Aorta (tissue), 5 donors: Measurements from ENCODE around the gene DUSP28. TPM values are rescaled to one million over a fixed set of nuclear protein-coding genes. Genes with fewer than 3 reads are reported as not detected.
A peak's percentile ranks its signal among the peaks of the same experiment; 100 is the strongest.

Source experiments
- ATAC-seq: fragments of 200-7000 bp; cut with Tn5 transposase; one replicate; pipeline ENCODE4 v1.9.1; 2022; ENCODE audit warnings: moderate library complexity; ENCODE audit not compliant: low FRiP score
- DNase-seq, 2 donors: peaks; one replicate each; pipeline ENCODE4 v3.0.0-alpha.2; 2020
- H3K27ac ChIP-seq, 2 donors: one replicate each; pipeline ENCODE4 v1.5.1; 2013; ENCODE audit warnings: low read length in 2 of 2, mild to moderate bottlenecking in 2 of 2, moderate library complexity in 2 of 2, control low read depth in 1 of 2, inconsistent platforms in 1 of 2, low read depth in 1 of 2
- H3K27me3 ChIP-seq, 2 donors: one replicate each; pipeline ENCODE4 v1.6.1; 2013; ENCODE audit warnings: control low read depth in 1 of 2, low read length in 1 of 2, mild to moderate bottlenecking in 1 of 2, moderate library complexity in 1 of 2; ENCODE audit not compliant: insufficient read depth in 2 of 2, control insufficient read depth in 1 of 2
- H3K36me3 ChIP-seq, 2 donors: one replicate each; pipeline ENCODE4 v1.6.1; 2013; ENCODE audit warnings: control low read depth in 1 of 2, low read length in 1 of 2, mild to moderate bottlenecking in 1 of 2; ENCODE audit not compliant: insufficient read depth in 2 of 2, control insufficient read depth in 1 of 2
- H3K4me1 ChIP-seq, 2 donors: one replicate each; pipeline ENCODE4 v1.6.1; 2013; ENCODE audit warnings: low read length in 2 of 2, control low read depth in 1 of 2, mild to moderate bottlenecking in 1 of 2, moderate library complexity in 1 of 2; ENCODE audit not compliant: insufficient read depth in 2 of 2, control insufficient read depth in 1 of 2
- H3K4me3 ChIP-seq, 2 donors: one replicate each; pipeline ENCODE4 v1.5.1; 2013; ENCODE audit warnings: low read length in 2 of 2, control low read depth in 1 of 2, mild to moderate bottlenecking in 1 of 2
- H3K9me3 ChIP-seq: one replicate; pipeline ENCODE4 v1.6.1; 2013; ENCODE audit warnings: mild to moderate bottlenecking, low read length; ENCODE audit not compliant: control insufficient read depth
- WGBS, 2 donors: extraction: QIAGEN DNeasy Blood & Tissue Kit; methylation state at CpG; one replicate each; pipeline ENCODE4 v1.1.7; 2013; 5-methylcytosine and 5-hydroxymethylcytosine counted together
- intact Hi-C, 2 donors: fragments of 100-400 bp; cut with DNase I; formaldehyde crosslinking; loops; one replicate each; pipeline versions ENCODE4 v1.14.2 to v1.15.0; 2022
- polyA plus RNA-seq, 2 donors: library from polyadenylated mRNA; stranded (reverse); fragments of 200-250 nt; gene quantifications; one replicate each; pipeline ENCODE4 v1.2.3, GENCODE V29; 2013
- total RNA-seq, 2 donors: library from RNA; stranded (reverse); fragmentation: NEBNext Ultra II Directional; extraction: Animal tissue kit (Norgen Biotek cat#: 25700); gene quantifications; one replicate each; pipeline ENCODE4 v1.2.1, GENCODE V29; 2021
- donor health status: healthy with polysubstance abuse.
- donor health status: Bipolar disorder and iron deficiency.
- donor health status: DM: no; HTN: no; CAD: no.
- donor health status: DM: no; HTN: no; CAD: no.
- donor health status: DM: yes; HTN: yes; CAD: no.

DUSP28 gene
- total and polyA plus RNA-seq, 4 donors: 2.1 to 5.0 (median 3.2) TPM

- Histone ChIP-seq H3K27ac (no peak overlapping the region), H3K9me3 (no peaks in the 10 kb centered on the region), H3K27me3 (no peaks in the 10 kb centered on the region), H3K36me3 (peaks cover 0 to 5% of the 10 kb centered on the region in 2 donors), H3K4me3 (no peak overlapping the region), H3K4me1 (no peaks in the 10 kb centered on the region)
- WGBS, 2 donors: 90 to 93% methylated on average over 8 of the region's 8 CpGs
- ATAC-seq (no peak), DNase-seq (peak in 1 of 2 donors; percentile 30)
- intact Hi-C loops: no loop called here
Observed at GRCh38 chr2:240524963-240525718, 35.0 kb upstream of the DUSP28 start.

- ATAC-seq: no peak
- WGBS, 2 donors: 94 to 96% methylated on average over 6 of the region's 6 CpGs
- H3K27ac ChIP-seq: no peak overlapping the region
- no peaks in the 10 kb centered on the region for H3K9me3 ChIP-seq
- intact Hi-C loops: no loop called here
- H3K27me3 ChIP-seq: no peaks in the 10 kb centered on the region
- peak in 1 of 2 donors; percentile 61 for DNase-seq
- no peaks in the 10 kb centered on the region for H3K4me1 ChIP-seq
- no peak overlapping the region for H3K4me3 ChIP-seq
- peaks cover 0 to 5% of the 10 kb centered on the region in 2 donors for H3K36me3 ChIP-seq
Observed at GRCh38 chr2:240525802-240526201, 34.4 kb upstream of the DUSP28 start.

- Histone ChIP-seq H3K9me3 (no peaks in the 10 kb centered on the region), H3K27me3 (no peaks in the 10 kb centered on the region), H3K4me1 (no peaks in the 10 kb centered on the region), H3K27ac (no peak overlapping the region), H3K36me3 (peaks cover 0 to 5% of the 10 kb centered on the region in 2 donors), H3K4me3 (no peak overlapping the region)
- WGBS, 2 donors: 89 to 90% methylated on average over 4 of the region's 4 CpGs
- intact Hi-C loops: no loop called here
- no peak for ATAC-seq
- no peak for DNase-seq
Observed at GRCh38 chr2:240526521-240526920, 33.6 kb upstream of the DUSP28 start.

- intact Hi-C loops: no loop called here
- H3K4me1 ChIP-seq: no peaks in the 10 kb centered on the region
- no peak overlapping the region for H3K27ac ChIP-seq
- DNase-seq: no peak
- H3K4me3 ChIP-seq: no peak overlapping the region
- H3K36me3 ChIP-seq: peaks cover 0 to 5% of the 10 kb centered on the region in 2 donors
- no peaks in the 10 kb centered on the region for H3K27me3 ChIP-seq
- 89 to 95% methylated on average over 3 of the region's 3 CpGs for WGBS, 2 donors
- no peaks in the 10 kb centered on the region for H3K9me3 ChIP-seq
- no peak for ATAC-seq
Observed at GRCh38 chr2:240527153-240527750, 32.9 kb upstream of the DUSP28 start.

GRCh38 chr2:240528406-240529040, 31.6 kb upstream of the DUSP28 start:
- Histone ChIP-seq H3K9me3 (no peaks in the 10 kb centered on the region), H3K4me3 (no peak overlapping the region), H3K27ac (no peak overlapping the region), H3K27me3 (no peaks in the 10 kb centered on the region), H3K4me1 (no peaks in the 10 kb centered on the region), H3K36me3 (peaks cover 0 to 5% of the 10 kb centered on the region in 2 donors)
- WGBS, 2 donors: 92% methylated on average over 13 of the region's 13 CpGs
- intact Hi-C loops: no loop called here
- DNase-seq (no peak), ATAC-seq (no peak)

GRCh38 chr2:240529344-240529999, 30.7 kb upstream of the DUSP28 start:
- Histone ChIP-seq H3K36me3 (no peaks in the 10 kb centered on the region), H3K4me1 (no peaks in the 10 kb centered on the region), H3K4me3 (no peak overlapping the region), H3K27ac (no peak overlapping the region), H3K27me3 (no peaks in the 10 kb centered on the region), H3K9me3 (no peaks in the 10 kb centered on the region)
- WGBS, 2 donors: 95 to 96% methylated on average over 16 of the region's 16 CpGs
- intact Hi-C loops: no loop called here
- DNase-seq: peak in 1 of 2 donors; percentile 35
- no peak for ATAC-seq

GRCh38 chr2:240530181-240530580, 30.0 kb upstream of the DUSP28 start:
- DNase-seq (peak in 1 of 2 donors; percentile 39), ATAC-seq (no peak)
- Histone ChIP-seq H3K9me3 (no peaks in the 10 kb centered on the region), H3K27ac (no peak overlapping the region), H3K4me3 (no peak overlapping the region), H3K4me1 (no peaks in the 10 kb centered on the region), H3K36me3 (no peaks in the 10 kb centered on the region), H3K27me3 (no peaks in the 10 kb centered on the region)
- intact Hi-C loops: no loop called here
- WGBS, 2 donors: 92 to 98% methylated on average over 7 of the region's 7 CpGs

GRCh38 chr2:240531038-240531437, 29.1 kb upstream of the DUSP28 start:
- H3K4me1 ChIP-seq: no peaks in the 10 kb centered on the region

More at GRCh38 chr2:240531038-240531437, 29.1 kb upstream of the DUSP28 start:
- intact Hi-C loops: no loop called here
- Histone ChIP-seq H3K9me3 (no peaks in the 10 kb centered on the region), H3K27ac (no peak overlapping the region), H3K27me3 (no peaks in the 10 kb centered on the region), H3K4me3 (no peak overlapping the region), H3K36me3 (no peaks in the 10 kb centered on the region)
- no peak for DNase-seq
- no peak for ATAC-seq
- WGBS, 2 donors: 98% methylated on average over 5 of the region's 5 CpGs
